Neutrophil (primary cell): ENCODE measurements around the gene CCDC174.

Experiments
- H3K27ac ChIP-seq: fragments of 200-600 bp; sonication (generic); 2 replicates; pipeline ENCODE4 v1.5.1; 2016; ENCODE audit warnings: mild to moderate bottlenecking, moderate library complexity
- H3K27me3 ChIP-seq: fragments of 200-600 bp; sonication (generic); 2 replicates; pipeline ENCODE4 v1.6.0; 2016; ENCODE audit warnings: mild to moderate bottlenecking
- H3K36me3 ChIP-seq: fragments of 200-600 bp; sonication (generic); 2 replicates; pipeline ENCODE4 v1.5.1; 2017
- H3K4me1 ChIP-seq, 2 experiments: fragments of 200-600 bp in 1 of 2; sonication (generic) in 1 of 2; 1 replicate in 1 of 2; 2 replicates in 1 of 2; pipeline versions ENCODE4 v1.5.1 to v1.6.1; 2013 to 2016; ENCODE audit warnings: low read depth in 1 of 2, low read length in 1 of 2, mild to moderate bottlenecking in 1 of 2, moderate library complexity in 1 of 2; ENCODE audit not compliant: control insufficient read depth in 1 of 2, insufficient read depth in 1 of 2
- H3K4me3 ChIP-seq, 2 experiments: fragments of 200-600 bp in 1 of 2; sonication (generic) in 1 of 2; 1 replicate in 1 of 2; 2 replicates in 1 of 2; pipeline ENCODE4 v1.5.1; 2013 to 2016; ENCODE audit warnings: low read depth in 1 of 2, low read length in 1 of 2, mild to moderate bottlenecking in 1 of 2, moderate library complexity in 1 of 2
- H3K9me3 ChIP-seq: fragments of 200-600 bp; sonication (generic); 2 replicates; pipeline ENCODE4 v1.5.1; 2016
- TF ChIP-seq, protein P1 (sequence below): fragments of 200-600 bp; sonication (generic); IDR thresholded peaks from 2 replicates; pipeline ENCODE4 v1.5.1; 2016; ENCODE audit warnings: antibody characterized with exemption

Gene CCDC174

DNA sequence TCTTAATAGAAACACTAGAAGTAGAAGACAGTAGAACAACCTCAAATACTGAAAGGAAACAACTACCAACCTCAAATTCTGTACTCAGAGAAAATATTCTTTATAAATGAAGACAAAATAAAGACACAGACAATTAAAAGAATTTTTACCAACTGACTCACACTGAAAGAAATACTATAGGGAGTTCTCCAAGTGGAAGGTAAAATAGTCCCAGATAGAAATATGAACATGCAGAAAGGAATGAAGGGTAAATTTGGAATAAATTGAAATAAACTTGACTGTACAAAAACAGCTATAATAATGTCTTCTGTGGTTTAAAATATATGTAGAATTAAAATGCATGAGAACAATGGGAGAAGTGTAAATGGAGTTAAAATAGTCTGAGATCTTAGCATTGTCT, 36.7 kb upstream of the CCDC174 start:
- H3K27ac ChIP-seq, result no peak overlapping the region
- TF ChIP-seq, protein P1, sequence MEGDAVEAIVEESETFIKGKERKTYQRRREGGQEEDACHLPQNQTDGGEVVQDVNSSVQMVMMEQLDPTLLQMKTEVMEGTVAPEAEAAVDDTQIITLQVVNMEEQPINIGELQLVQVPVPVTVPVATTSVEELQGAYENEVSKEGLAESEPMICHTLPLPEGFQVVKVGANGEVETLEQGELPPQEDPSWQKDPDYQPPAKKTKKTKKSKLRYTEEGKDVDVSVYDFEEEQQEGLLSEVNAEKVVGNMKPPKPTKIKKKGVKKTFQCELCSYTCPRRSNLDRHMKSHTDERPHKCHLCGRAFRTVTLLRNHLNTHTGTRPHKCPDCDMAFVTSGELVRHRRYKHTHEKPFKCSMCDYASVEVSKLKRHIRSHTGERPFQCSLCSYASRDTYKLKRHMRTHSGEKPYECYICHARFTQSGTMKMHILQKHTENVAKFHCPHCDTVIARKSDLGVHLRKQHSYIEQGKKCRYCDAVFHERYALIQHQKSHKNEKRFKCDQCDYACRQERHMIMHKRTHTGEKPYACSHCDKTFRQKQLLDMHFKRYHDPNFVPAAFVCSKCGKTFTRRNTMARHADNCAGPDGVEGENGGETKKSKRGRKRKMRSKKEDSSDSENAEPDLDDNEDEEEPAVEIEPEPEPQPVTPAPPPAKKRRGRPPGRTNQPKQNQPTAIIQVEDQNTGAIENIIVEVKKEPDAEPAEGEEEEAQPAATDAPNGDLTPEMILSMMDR, result no peak
- H3K9me3 ChIP-seq, result no peaks in the 10 kb centered on the region
- no peaks in the 10 kb centered on the region for H3K4me1 ChIP-seq
- H3K27me3 ChIP-seq, result peaks cover 82% of the 10 kb centered on the region
- H3K36me3 ChIP-seq, result no peaks in the 10 kb centered on the region
- H3K4me3 ChIP-seq, result no peak overlapping the region

DNA sequence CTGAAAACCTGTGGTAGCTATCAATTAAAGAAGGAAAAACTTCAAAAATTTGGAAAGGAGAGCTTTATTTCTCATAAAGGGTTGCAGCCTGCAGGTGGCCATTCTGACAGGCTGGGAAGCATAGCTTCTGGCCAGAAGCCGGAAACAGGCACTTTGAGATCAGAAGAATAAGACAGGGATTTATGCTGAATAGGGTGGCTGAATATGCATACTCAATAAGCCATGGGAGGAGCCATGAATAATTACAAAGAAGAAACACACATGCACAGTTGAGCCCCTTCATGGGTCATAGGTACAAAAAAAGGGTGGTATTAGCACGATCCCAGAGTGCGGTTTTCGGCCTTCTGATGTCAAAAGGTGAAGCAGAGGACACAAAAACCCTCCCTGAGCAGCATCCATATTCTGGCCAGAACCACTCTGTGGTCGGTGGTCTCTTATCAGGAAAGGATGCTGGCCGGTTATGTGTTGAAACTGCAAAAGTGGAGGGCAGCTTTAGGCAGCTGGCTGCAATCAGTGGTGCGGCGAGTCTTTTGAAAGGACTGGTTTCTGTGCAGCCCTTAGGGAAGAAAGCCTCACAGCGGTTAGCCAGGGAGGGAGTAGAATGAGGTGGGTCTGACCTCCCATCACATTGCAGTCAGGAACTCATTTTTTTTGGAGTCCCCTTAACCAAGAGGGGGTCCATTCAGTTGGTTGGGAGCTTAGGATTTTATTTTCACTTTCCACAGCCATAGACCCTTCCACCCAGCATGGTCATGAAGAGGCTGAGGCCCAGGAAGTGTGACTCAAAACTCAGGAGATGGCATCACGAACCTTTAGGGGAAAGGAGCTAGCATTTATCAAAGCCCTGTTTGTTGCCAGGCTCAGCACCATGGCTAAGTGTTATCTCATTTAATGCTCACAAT, 34.7 kb upstream of the CCDC174 start:
- Histone ChIP-seq H3K4me3 (no peak overlapping the region), H3K27me3 (peaks cover 63% of the 10 kb centered on the region), H3K36me3 (no peaks in the 10 kb centered on the region), H3K4me1 (no peaks in the 10 kb centered on the region), H3K27ac (no peak overlapping the region), H3K9me3 (no peaks in the 10 kb centered on the region)
- TF ChIP-seq, protein P1, result no peak

DNA sequence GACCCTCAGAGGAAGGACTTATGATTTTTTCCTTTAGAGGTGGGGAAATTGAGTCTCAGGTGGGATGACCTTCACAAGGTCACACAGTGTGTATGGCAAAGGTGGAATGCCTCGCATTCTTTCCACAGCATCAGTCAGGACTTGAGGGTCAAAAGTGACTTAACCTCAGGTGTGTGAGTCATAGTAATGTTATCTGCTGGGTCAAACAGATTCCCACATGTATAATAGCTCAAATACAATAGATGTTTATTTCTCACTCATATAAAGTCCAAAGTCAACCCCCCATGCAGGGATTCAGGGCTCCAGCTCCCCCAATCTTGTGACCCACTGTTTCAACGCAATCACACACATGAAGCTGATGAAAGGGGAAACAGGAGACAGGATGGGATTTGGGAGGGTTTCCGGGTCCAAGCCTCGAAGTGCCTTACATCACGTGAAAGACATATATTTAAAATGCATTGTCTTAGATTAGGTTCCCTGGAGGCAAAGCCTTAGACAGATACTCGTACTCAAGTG, 34.0 kb upstream of the CCDC174 start:
- TF ChIP-seq, protein P1, result no peak
- Histone ChIP-seq H3K9me3 (no peaks in the 10 kb centered on the region), H3K4me1 (no peaks in the 10 kb centered on the region), H3K36me3 (no peaks in the 10 kb centered on the region), H3K4me3 (no peak overlapping the region), H3K27me3 (peaks cover 58% of the 10 kb centered on the region), H3K27ac (no peak overlapping the region)

DNA sequence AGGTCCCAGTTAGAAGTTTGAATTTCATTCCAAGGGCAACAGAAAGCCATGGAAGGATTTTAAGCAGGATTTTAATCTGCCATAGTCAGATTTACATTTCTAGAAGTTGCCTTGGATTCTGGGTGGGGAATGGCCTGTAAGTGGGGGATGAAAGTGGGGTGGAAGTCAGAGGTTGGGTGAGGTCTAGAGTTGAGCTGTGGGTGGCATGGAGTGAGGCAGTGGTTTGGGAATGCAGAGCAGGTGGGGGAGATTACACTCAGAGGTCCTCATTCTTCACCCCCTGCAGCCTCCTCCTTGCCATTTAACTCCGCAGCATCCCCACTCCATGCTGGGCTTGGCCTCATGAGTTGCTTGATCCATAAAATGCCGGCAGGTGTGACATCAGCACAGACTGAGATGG, 32.0 kb upstream of the CCDC174 start:
- H3K36me3 ChIP-seq, result no peaks in the 10 kb centered on the region
- TF ChIP-seq, protein P1, result no peak
- no peaks in the 10 kb centered on the region for H3K4me1 ChIP-seq
- H3K4me3 ChIP-seq, result no peak overlapping the region
- H3K27ac ChIP-seq, result no peak overlapping the region
- no peaks in the 10 kb centered on the region for H3K9me3 ChIP-seq
- peaks cover 54% of the 10 kb centered on the region for H3K27me3 ChIP-seq

DNA sequence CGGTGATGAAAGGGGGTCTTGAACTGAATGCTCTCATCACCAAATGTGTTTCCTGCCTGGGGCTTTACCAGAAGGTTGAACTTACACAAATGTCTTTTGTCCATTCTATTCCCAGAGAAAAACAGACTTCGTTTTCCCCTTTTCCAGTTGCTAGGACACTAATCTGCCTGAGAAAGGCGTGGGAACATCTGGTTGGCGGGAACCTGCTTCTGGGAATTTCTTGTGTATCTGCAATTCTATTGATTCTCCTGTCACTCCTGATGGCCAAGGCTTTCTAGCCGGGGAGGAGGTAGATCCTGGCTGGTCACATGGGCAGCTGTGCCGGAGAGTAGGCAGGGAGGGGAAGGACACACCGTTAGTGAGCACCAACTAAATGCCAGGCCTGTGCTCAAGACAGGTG, 31.1 kb upstream of the CCDC174 start:
- TF ChIP-seq, protein P1, result no peak
- Histone ChIP-seq H3K4me1 (no peaks in the 10 kb centered on the region), H3K9me3 (no peaks in the 10 kb centered on the region), H3K27me3 (peaks cover 54% of the 10 kb centered on the region), H3K27ac (no peak overlapping the region), H3K36me3 (no peaks in the 10 kb centered on the region), H3K4me3 (no peak overlapping the region)
